Transverse colon (tissue), 3 donors: ENCODE measurements around the gene CNTN4.

Experiments
- CTCF ChIP-seq, 5 experiments: fragments of 200-600 bp in 3 of 5; fragments of 450-650 bp in 2 of 5; sonication (generic) in 3 of 5; IDR thresholded peaks; 1 replicate in 2 of 5; 2 replicates in 3 of 5; pipeline ENCODE4 v1.5.1; 2016 to 2017; ENCODE audit warnings: antibody characterized with exemption in 5 of 5, inconsistent platforms in 3 of 5, mild to moderate bottlenecking in 2 of 5, moderate library complexity in 1 of 5
- POLR2A ChIP-seq: fragments of 450-650 bp; IDR thresholded peaks from one replicate; pipeline ENCODE4 v1.6.1; 2016; ENCODE audit warnings: antibody characterized with exemption, mild to moderate bottlenecking, moderate library complexity

- TF ChIP-seq POLR2A: no peak
- TF ChIP-seq CTCF (IDR thresholded peaks at IDR 0.05): no peak
Measured at GRCh38 chr3:2511356-2511755, 412.7 kb downstream of the CNTN4 start.
